ENCODE data around the gene SPAG16.

DNA sequence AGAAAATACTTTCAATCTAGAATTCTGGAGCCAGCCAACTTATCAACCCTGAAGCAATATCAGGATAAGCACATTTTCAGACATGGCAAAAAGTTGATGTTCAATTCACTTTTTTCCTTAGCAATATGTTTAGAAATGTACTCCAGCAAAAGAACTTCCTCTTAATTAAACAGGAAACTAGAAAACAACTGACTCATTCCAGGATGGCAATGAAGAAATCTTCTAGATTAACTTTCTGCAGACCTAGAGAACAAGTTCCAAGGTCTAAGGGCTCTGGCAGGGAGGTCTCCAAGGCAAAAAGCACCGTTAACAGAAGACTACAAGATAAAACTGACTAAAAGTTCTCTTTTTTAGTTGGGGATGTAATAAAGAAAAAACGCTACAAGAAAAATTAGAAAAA, 1057.4 kb downstream of the SPAG16 start:
- TF ChIP-seq, protein P1, sequence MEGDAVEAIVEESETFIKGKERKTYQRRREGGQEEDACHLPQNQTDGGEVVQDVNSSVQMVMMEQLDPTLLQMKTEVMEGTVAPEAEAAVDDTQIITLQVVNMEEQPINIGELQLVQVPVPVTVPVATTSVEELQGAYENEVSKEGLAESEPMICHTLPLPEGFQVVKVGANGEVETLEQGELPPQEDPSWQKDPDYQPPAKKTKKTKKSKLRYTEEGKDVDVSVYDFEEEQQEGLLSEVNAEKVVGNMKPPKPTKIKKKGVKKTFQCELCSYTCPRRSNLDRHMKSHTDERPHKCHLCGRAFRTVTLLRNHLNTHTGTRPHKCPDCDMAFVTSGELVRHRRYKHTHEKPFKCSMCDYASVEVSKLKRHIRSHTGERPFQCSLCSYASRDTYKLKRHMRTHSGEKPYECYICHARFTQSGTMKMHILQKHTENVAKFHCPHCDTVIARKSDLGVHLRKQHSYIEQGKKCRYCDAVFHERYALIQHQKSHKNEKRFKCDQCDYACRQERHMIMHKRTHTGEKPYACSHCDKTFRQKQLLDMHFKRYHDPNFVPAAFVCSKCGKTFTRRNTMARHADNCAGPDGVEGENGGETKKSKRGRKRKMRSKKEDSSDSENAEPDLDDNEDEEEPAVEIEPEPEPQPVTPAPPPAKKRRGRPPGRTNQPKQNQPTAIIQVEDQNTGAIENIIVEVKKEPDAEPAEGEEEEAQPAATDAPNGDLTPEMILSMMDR (IDR thresholded peaks at IDR 0.05; ENCODE audit: insufficient read depth, low read length, poor library complexity, severe bottlenecking): no peak
- no peak for TF ChIP-seq EZH2phosphoT487 (conservative IDR thresholded peaks at IDR 0.05; ENCODE audit: low read length)
